Measurements from ENCODE around the gene ZBTB22.
A peak's percentile ranks its signal among the peaks of the same experiment; 100 is the strongest.
"Not testable (repeated sequence)": the region's sequence is repeated elsewhere in the genome, so short reads cannot be mapped to it uniquely, and the experiment has no call there.

Gene ZBTB22

GRCh38 chr6:33317669-33318425, at the start of gene ZBTB22:
TSS of gene ZBTB22 (minus strand) at chr6:33317744. CDS start at chr6:33316916, 828 bp downstream.
- DNase-seq: peak; percentile 97

GRCh38 chr6:33367009-33367714, 49.6 kb upstream of the ZBTB22 start:
- DNase-seq: no peak

DNA sequence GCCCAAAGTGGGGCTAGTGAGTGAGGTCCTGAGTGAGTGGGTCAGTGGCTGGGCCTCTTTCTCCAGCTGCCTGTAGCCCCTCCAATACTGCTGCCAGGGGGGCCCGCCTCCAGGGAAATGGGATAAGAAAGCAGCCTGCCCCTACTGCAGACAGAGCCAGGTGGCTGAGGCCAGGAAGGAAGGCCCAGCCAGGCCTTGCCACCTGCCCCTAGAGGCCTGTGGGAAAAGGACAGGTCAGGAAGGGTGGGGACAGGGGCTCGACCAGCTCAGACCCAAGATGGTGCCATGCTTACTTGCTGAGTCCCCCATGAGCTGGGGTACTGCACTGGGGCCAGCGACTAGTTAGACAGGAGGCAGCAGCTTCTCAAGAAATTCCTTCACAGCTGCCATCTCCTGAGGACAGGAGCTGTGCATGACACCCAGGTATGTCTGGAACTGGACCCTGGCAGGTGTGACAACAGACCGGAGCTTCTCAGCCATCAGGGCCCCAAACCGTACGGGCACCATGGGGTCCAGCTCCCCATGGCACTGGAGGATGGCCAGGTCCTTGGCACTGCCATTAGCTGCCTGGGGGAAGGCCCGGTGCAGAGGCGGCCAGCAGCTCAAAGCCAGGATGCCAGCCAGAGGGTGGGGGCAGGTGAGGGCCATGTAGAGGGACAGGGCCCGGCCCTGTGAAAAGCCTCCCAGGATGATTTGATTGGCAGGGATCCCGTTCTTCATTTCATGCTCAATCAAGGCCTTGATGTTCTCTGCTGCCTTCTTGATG, 47.8 kb upstream of the ZBTB22 start:
- DNase-seq: not testable (repeated sequence)

DNA sequence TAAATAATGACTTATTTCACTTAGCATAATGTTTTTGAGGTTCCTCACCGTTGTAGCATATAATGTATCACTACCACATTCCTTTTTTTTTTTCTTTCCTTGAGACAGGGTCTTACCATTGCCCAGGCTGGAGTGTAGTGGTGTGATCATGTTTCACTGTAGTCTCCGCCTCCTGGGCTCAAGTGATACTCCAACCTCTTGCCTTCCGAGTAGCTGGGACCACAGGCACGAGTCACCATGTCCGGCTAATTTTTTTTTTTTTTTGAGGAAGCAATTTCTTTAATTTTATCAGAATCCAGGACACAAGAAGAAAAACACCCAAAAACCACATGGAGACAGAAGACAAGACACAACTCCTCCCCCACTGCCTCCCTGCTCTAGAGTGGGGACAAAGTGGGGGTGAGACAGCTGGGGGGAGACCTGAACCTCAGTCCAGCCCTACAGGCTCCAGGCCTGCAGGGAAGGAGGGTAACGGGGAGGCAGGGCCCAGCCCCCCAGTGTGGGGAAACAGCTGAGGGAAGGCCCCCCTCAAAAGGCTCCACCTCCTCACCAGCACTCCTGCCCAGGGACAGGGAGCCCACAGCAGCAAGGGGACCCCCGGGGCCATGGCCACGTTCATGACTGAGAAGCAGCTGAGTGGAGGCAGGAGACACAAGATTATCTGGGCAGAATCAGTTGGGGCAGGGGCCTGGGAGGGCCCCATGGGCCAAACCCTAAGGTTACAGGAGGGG, 47.1 kb upstream of the ZBTB22 start:
- not testable (repeated sequence) for DNase-seq

- not testable (repeated sequence) for DNase-seq
Observed at GRCh38 chr6:33363486-33363885, 45.9 kb upstream of the ZBTB22 start.

DNA sequence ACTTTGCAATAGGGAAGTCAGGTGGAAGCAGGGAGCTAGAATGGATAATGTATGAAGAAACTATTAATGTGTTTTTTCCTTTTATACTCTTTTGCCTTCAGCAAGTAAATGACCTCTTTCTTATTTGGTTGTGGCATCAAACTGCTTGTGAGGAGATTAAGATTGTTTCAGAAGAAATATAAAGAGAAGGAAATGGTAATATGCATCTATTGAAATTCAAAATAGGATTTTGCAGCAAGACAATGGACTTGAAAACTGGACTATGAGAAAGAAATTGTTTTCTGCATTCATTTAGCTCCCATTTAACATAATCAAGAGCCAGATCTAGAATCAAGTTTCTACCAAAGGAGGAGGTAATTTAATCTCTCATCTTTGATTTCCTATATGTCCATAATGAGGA, 41.8 kb upstream of the ZBTB22 start:
- DNase-seq: no peak

DNA sequence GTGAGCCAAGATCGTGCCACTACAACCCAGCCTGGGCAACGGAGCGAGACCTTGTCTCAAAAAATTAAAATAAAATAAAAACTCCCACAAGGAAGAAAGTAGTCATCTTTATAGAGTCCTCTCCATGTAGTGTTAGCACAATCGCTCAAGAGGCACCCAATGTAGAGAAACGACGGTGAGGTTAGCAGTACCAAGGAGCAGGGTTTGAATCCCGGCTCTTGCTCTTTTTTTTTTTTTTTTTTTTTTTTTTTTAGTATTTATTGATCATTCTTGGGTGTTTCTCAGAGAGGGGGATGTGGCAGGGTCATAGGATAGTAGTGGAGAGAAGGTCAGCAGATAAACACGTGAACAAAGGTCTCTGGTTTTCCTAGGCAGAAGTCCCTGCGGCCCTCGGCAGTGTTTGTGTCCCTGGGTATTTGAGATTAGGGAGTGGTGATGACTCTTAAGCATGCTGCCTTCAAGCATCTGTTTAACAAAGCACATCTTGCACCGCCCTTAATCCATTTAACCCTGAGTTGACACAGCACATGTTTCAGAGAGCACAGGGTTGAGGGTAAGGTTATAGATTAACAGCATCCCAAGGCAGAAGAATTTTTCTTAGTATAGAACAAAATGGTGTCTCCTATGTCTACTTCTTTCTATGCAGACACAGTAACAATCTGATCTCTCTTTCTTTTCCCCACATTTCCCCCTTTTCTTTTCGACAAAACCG, 39.8 kb upstream of the ZBTB22 start:
- not testable (repeated sequence) for DNase-seq

GRCh38 chr6:33356295-33356694, 38.8 kb upstream of the ZBTB22 start:
- DNase-seq: no peak

GRCh38 chr6:33355860-33356259, 38.3 kb upstream of the ZBTB22 start:
- DNase-seq: not testable (repeated sequence)

- DNase-seq: no peak
Observed at GRCh38 chr6:33347816-33348215, 30.3 kb upstream of the ZBTB22 start.

- not testable (repeated sequence) for DNase-seq
Observed at GRCh38 chr6:33346972-33347371, 29.4 kb upstream of the ZBTB22 start.

- peak; percentile 82 for DNase-seq
Observed at GRCh38 chr6:33344701-33345697, 27.5 kb upstream of the ZBTB22 start.

DNA sequence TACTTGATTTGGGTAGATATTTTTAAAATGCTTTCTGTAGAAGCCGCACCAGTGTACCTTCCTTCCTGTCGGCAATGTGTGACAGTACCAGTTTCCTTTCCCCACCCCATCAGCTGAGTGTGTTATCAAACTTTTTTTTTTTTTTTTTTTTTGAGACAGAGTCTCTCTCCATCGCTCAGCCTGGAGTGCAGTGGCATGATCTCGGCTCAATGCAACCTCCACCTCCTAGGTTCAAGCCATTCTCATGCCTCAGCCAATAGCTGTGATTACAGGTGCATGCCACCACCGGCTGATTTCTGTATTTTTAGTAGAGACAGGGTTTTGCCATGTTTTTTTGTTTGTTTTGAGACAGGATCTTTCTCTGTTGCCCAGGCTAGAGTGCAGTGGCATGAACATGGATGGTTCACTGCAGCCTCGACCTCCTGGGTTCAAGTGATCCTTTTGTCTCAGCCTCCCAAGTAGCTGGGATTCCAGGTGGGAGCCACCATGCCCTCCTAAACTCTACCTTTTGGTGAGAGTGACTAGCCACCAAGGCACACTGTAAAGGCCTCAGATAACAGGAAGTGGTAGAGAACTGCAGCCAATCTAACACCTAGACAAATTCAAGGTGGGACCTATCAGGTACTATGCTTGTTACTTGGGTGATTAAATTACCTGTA, 26.5 kb upstream of the ZBTB22 start:
- peak; percentile 64 for DNase-seq

- not testable (repeated sequence) for DNase-seq
Observed at GRCh38 chr6:33343606-33343952, 26.0 kb upstream of the ZBTB22 start.

DNA sequence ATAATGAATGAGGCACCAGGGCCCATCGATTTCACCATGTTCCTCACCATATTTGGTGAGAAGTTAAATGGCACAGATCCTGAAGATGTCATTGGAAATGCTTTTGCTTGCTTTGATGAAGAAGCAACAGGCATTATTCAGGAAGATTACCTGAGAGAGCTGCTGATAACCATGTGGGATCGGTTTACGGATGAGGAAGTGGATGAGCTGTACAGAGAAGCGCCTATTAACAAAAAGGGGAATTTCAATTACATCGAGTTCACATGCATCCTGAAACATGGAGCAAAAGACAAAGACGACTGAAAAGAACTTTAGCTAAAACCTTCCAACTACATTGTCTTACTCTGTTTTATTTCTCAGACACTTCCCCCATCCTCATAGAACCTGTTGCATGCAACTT, 21.6 kb upstream of the ZBTB22 start:
- no peak for DNase-seq

DNA sequence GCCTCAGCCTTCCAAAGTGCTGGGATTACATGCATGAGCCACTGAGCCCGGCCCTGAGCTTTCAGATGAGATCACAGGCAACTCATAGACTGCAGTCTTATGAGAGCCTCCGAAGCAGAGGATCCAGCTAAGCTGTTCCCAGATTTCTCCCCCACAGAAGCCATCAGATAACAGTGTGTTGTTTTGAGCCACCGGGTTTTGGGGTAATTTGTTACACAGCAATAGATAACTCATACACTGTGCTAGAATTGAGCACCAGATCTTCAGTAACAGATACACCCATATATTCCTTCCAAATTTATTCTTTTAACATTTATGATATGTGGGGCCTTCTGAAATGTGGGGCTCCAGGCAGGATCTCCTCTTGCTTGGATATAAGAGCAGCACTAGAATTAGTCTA, 19.0 kb upstream of the ZBTB22 start:
- no peak for DNase-seq

- no peak for DNase-seq
Observed at GRCh38 chr6:33335916-33336315, 18.4 kb upstream of the ZBTB22 start.

DNA sequence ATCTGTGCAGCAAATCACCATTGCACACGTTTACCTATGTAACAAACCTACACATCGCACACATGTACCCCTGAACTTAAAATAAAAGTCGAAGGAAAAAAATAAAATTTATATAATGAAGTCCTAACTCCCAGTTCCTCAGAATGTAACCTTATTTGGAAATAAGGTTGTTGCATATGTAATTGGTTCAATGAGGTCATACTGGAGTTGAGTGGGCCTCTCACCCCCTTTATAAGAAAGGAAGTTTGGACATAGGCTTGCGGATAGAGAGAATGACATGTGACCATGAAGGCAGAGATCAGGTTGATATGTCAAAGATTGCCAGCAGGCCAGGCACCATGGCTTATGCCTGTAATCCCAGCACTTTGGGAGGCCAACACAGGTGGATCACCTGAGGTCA, 16.1 kb upstream of the ZBTB22 start:
- no peak for DNase-seq

DNA sequence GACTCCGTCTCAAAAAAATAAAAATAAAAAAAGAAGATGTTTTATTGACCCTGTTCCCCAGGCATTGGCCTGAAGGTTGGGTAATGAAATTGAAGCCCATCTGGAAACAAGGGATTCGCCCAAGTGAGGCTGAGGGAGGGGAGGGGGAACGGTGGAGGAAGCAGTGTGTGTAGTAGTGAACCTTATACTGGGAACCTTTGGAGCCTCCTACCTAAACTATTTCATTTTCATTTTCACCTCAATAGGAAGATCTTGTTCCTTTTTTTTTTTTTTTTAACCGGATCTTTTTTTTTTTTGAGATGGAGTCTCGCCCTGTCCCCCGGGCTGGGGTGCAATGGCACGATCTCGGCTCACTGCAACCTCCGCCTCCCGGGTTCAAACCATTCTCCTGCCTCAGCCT, 13.2 kb upstream of the ZBTB22 start:
- DNase-seq: no peak

- no peak for DNase-seq
Observed at GRCh38 chr6:33329058-33329457, 11.5 kb upstream of the ZBTB22 start.

Measured in activated CD4-positive, alpha-beta T cell treated with anti-CD3 and anti-CD28 coated beads, Interleukin-10, Interleukin-2, amounts not matched to agents 100 ng/mL and 50 ng/mL, durations not matched to agents 16 hours and 8 hours (primary cell).